ENCODE measurements around the gene DPPA5. TPM values are rescaled to one million over a fixed set of nuclear protein-coding genes. Genes with fewer than 3 reads are reported as not detected.

The DPPA5 gene
- total RNA-seq, 1 donor from 2014 or later = not detected

Other genes with a start within 250 kb of the DPPA5 start
- not detected for gene KHDC1L, start 128.8 kb downstream of the DPPA5 start, total RNA-seq
- gene KHDC1, start 91.1 kb downstream of the DPPA5 start, total RNA-seq = 2.9 TPM
- gene KHDC3L, start 8.4 kb upstream of the DPPA5 start, total RNA-seq = not detected
- gene OOEP, start 15.6 kb upstream of the DPPA5 start, total RNA-seq = 0.58 TPM
- 1.6 TPM for gene DDX43, start 40.6 kb upstream of the DPPA5 start, total RNA-seq
- 4.5 TPM for gene CGAS, start 98.0 kb upstream of the DPPA5 start, total RNA-seq
- 21.8 TPM for gene MTO1, start 107.5 kb upstream of the DPPA5 start, total RNA-seq
- gene EEF1A1, start 166.8 kb upstream of the DPPA5 start, total RNA-seq = 8,853 TPM

All from mucosa of gallbladder (tissue), 1 donor.